Measurements from ENCODE around the gene WDFY3.
"Not testable (repeated sequence)": the region's sequence is repeated elsewhere in the genome, so short reads cannot be mapped to it uniquely, and the experiment has no call there.

The WDFY3 gene

DNA sequence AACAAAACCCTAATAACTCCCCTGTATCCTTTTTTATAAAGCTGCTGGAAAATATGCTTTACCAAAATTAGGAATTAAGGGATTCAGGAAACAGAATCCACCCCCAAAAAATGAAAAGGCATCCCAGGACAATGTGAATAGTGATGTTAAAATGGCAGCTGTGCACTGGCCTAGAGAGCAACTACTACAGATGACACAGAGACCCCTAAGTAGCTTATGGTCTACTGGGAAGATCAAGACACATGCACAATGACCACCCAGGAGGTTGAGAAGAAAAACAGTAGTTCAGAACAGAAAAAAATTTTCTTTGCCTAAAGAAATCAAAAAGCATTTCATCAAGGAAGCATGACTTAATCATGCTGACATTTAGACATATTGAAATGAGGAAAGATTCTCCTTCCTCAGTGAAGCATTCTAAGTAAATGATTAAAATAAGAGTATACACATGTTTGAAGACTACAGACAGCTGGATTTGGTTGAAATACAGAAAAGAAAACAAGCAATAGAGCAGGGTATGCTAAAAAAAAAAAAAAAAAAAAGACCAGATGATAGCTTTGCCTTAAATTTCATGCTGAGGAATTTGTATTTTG is 117.3 kb downstream of the WDFY3 start:
- H3K4me3 ChIP-seq (ENCODE audit: low read depth, low read length), result no peak overlapping the region
- in situ Hi-C loops (cut with HindIII; ENCODE audit: low sequenced_read_pairs), result no loop called here
- TF ChIP-seq, protein P1, sequence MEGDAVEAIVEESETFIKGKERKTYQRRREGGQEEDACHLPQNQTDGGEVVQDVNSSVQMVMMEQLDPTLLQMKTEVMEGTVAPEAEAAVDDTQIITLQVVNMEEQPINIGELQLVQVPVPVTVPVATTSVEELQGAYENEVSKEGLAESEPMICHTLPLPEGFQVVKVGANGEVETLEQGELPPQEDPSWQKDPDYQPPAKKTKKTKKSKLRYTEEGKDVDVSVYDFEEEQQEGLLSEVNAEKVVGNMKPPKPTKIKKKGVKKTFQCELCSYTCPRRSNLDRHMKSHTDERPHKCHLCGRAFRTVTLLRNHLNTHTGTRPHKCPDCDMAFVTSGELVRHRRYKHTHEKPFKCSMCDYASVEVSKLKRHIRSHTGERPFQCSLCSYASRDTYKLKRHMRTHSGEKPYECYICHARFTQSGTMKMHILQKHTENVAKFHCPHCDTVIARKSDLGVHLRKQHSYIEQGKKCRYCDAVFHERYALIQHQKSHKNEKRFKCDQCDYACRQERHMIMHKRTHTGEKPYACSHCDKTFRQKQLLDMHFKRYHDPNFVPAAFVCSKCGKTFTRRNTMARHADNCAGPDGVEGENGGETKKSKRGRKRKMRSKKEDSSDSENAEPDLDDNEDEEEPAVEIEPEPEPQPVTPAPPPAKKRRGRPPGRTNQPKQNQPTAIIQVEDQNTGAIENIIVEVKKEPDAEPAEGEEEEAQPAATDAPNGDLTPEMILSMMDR (IDR thresholded peaks at IDR 0.05; ENCODE audit: low read depth, low read length, missing control alignments), result no peak
- no peak for DNase-seq (ENCODE audit: low read depth)

GRCh38 chr4:84848432-84848831 is 118.1 kb downstream of the WDFY3 start:
- in situ Hi-C loops (cut with HindIII; ENCODE audit: low sequenced_read_pairs), result no loop called here
- TF ChIP-seq, protein P1 (IDR thresholded peaks at IDR 0.05; ENCODE audit: low read depth, low read length, missing control alignments), result no peak
- DNase-seq (ENCODE audit: low read depth), result no peak
- H3K4me3 ChIP-seq (ENCODE audit: low read depth, low read length), result no peak overlapping the region

DNA sequence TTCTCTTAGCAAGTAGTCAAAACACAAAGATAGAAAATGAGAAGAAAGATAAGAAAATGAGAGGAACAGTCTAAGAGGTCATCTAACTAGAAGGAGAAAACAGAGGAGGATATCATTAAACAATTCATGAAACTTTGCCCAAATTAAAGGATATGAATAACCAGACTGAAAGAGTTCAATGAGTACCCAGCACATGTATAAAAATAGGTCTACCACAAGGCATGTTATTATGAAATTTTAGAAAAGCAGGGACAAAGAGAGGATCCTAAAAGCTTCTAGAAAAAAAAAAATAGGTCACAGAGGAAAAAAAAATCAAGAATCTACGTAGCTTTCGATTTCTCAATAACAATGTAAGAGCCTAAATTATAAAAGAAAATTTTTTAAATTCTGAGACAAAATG is 118.5 kb downstream of the WDFY3 start:
- TF ChIP-seq, protein P1 (IDR thresholded peaks at IDR 0.05; ENCODE audit: low read depth, low read length, missing control alignments), result no peak

GRCh38 chr4:84846985-84847384 is 119.5 kb downstream of the WDFY3 start:
- TF ChIP-seq, protein P1 (IDR thresholded peaks at IDR 0.05; ENCODE audit: low read depth, low read length, missing control alignments), result no peak
- no peak overlapping the region for H3K4me3 ChIP-seq (ENCODE audit: low read depth, low read length)
- in situ Hi-C loops (cut with HindIII; ENCODE audit: low sequenced_read_pairs), result no loop called here
- DNase-seq (ENCODE audit: low read depth), result no peak

More for the DNA sequence above, 118.5 kb downstream of the WDFY3 start:
- in situ Hi-C loops (cut with HindIII; ENCODE audit: low sequenced_read_pairs), result no loop called here
- no peak for DNase-seq (ENCODE audit: low read depth)
- no peak overlapping the region for H3K4me3 ChIP-seq (ENCODE audit: low read depth, low read length)

GRCh38 chr4:84841435-84841834 is 125.1 kb downstream of the WDFY3 start:
- DNase-seq (ENCODE audit: low read depth), result no peak
- TF ChIP-seq, protein P1 (IDR thresholded peaks at IDR 0.05; ENCODE audit: low read depth, low read length, missing control alignments), result no peak
- no peak overlapping the region for H3K4me3 ChIP-seq (ENCODE audit: low read depth, low read length)
- in situ Hi-C loops (cut with HindIII; ENCODE audit: low sequenced_read_pairs), result no loop called here

GRCh38 chr4:84837751-84838150 is 128.7 kb downstream of the WDFY3 start:
- TF ChIP-seq, protein P1 (IDR thresholded peaks at IDR 0.05; ENCODE audit: low read depth, low read length, missing control alignments), result no peak

DNA sequence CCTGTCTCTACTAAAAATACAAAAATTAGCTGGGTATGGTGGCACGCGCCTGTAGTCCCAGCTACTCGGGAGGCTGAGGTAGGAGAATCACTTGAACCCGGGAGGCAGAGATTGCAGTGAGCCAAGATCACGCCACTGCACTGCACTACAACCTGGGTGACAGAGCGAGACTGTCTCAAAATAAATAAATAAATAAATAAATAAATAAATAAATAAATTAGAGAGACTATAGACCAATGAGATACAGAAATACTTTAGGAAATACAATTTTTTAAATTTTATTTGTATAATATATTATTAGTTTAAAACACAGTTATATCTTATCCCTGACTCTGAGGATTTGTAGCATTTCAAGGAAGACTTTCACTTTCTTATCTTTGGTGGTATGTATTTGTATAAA is 136.9 kb downstream of the WDFY3 start:
- DNase-seq (ENCODE audit: low read depth); in situ Hi-C loops (cut with HindIII; ENCODE audit: low sequenced_read_pairs); H3K4me3 ChIP-seq (ENCODE audit: low read depth, low read length): not testable (repeated sequence)

More at GRCh38 chr4:84837751-84838150, 128.7 kb downstream of the WDFY3 start:
- no peak for DNase-seq (ENCODE audit: low read depth)
- H3K4me3 ChIP-seq (ENCODE audit: low read depth, low read length), result no peak overlapping the region
- in situ Hi-C loops (cut with HindIII; ENCODE audit: low sequenced_read_pairs), result no loop called here
